MM.1S (cell line): ENCODE measurements around the gene CCSER1.

Source experiments
- DNase-seq: peaks from one replicate; pipeline ENCODE4 v3.0.0-alpha.2; 2015
- H2AFZ ChIP-seq: fragments of 300-600 bp; sonication (generic); 2 replicates; pipeline ENCODE4 v1.6.0; 2016; ENCODE audit warnings: antibody characterized with exemption, low read length
- H3F3A ChIP-seq: fragments of 300-600 bp; sonication (generic); 2 replicates; pipeline ENCODE4 v1.6.1; 2016; ENCODE audit warnings: mild to moderate bottlenecking, antibody characterized with exemption, low read length, moderate library complexity, mixed read lengths; ENCODE audit not compliant: insufficient read depth
- H3K27ac ChIP-seq: fragments of 300-600 bp; sonication (generic); 2 replicates; pipeline ENCODE4 v1.5.1; 2016; ENCODE audit warnings: mild to moderate bottlenecking, low read length
- H3K27me3 ChIP-seq: fragments of 300-600 bp; sonication (generic); replicated peaks from 2 replicates; pipeline ENCODE4 v1.6.0; 2016; ENCODE audit warnings: low read length; ENCODE audit not compliant: insufficient read depth
- H3K36me3 ChIP-seq: fragments of 300-600 bp; sonication (generic); replicated peaks from 2 replicates; pipeline ENCODE4 v1.6.1; 2016; ENCODE audit warnings: mild to moderate bottlenecking, low read length, mixed read lengths; ENCODE audit not compliant: insufficient read depth
- H3K4me1 ChIP-seq: fragments of 300-600 bp; sonication (generic); 2 replicates; pipeline ENCODE4 v1.6.1; 2016; ENCODE audit warnings: low read length, mixed read lengths
- H3K4me2 ChIP-seq: fragments of 300-600 bp; sonication (generic); 2 replicates; pipeline ENCODE4 v1.6.0; 2016; ENCODE audit warnings: low read depth, low read length
- H3K4me3 ChIP-seq: fragments of 300-600 bp; sonication (generic); 2 replicates; pipeline ENCODE4 v1.5.1; 2016; ENCODE audit warnings: low read length, mixed read lengths
- H3K79me2 ChIP-seq: fragments of 300-600 bp; sonication (generic); 2 replicates; pipeline ENCODE4 v1.6.1; 2016; ENCODE audit warnings: mixed run types, low read length, mixed read lengths
- H3K9ac ChIP-seq: fragments of 300-600 bp; sonication (generic); 2 replicates; pipeline ENCODE4 v1.6.1; 2016; ENCODE audit warnings: low read length, mixed read lengths
- H3K9me2 ChIP-seq: fragments of 300-600 bp; sonication (generic); replicated peaks from 2 replicates; pipeline ENCODE4 v1.6.1; 2016; ENCODE audit warnings: mild to moderate bottlenecking, low read length, mixed read lengths; ENCODE audit not compliant: insufficient read depth
- H3K9me3 ChIP-seq: fragments of 300-600 bp; sonication (generic); replicated peaks from 2 replicates; pipeline ENCODE4 v1.6.1; 2016; ENCODE audit warnings: mild to moderate bottlenecking, low read length, mixed read lengths; ENCODE audit not compliant: insufficient read depth
- H4K20me1 ChIP-seq: fragments of 300-600 bp; sonication (generic); 2 replicates; pipeline ENCODE4 v1.6.1; 2016; ENCODE audit warnings: mild to moderate bottlenecking, low read length, moderate library complexity, mixed read lengths; ENCODE audit not compliant: insufficient read depth
- CTCF ChIP-seq: fragments of 300-600 bp; sonication (generic); IDR thresholded peaks from 2 replicates; pipeline ENCODE4 v1.5.1; 2016; ENCODE audit warnings: antibody characterized with exemption, low read length, mixed read lengths
- EZH2 ChIP-seq: fragments of 300-600 bp; sonication (generic); optimal IDR thresholded peaks from 2 replicates; pipeline ENCODE3; 2017; ENCODE audit warnings: low read depth, mild to moderate bottlenecking, antibody characterized with exemption, low read length, mixed read lengths
- EZH2phosphoT487 ChIP-seq: fragments of 300-600 bp; sonication (generic); IDR thresholded peaks from 2 replicates; pipeline ENCODE4 v1.6.1; 2018; ENCODE audit warnings: antibody characterized with exemption, low read length

The CCSER1 gene

GRCh38 chr4:90226734-90227133, 99.5 kb downstream of the CCSER1 start:
- Histone ChIP-seq H3K4me2 (no peak overlapping the region), H3K36me3 (no peaks in the 10 kb centered on the region), H4K20me1 (no peaks in the 10 kb centered on the region), H3K27me3 (no peaks in the 10 kb centered on the region), H3K27ac (no peak overlapping the region), H3K4me1 (no peaks in the 10 kb centered on the region), H3K9ac (no peak overlapping the region), H3K9me3 (no peaks in the 10 kb centered on the region), H2AFZ (no peak overlapping the region), H3K9me2 (no peaks in the 10 kb centered on the region), H3K4me3 (no peak overlapping the region), H3K79me2 (no peaks in the 10 kb centered on the region), H3F3A (no peaks in the 10 kb centered on the region)
- no peak for DNase-seq
- TF ChIP-seq EZH2phosphoT487 = no peak

GRCh38 chr4:90227177-90227576, 100.0 kb downstream of the CCSER1 start:
- no peak for DNase-seq
- Histone ChIP-seq H3K27ac (no peak overlapping the region), H3F3A (no peaks in the 10 kb centered on the region), H3K9ac (no peak overlapping the region), H3K9me2 (no peaks in the 10 kb centered on the region), H3K4me3 (no peak overlapping the region), H3K4me1 (no peaks in the 10 kb centered on the region), H3K4me2 (no peak overlapping the region), H2AFZ (no peak overlapping the region), H3K27me3 (no peaks in the 10 kb centered on the region), H3K9me3 (no peaks in the 10 kb centered on the region), H3K36me3 (no peaks in the 10 kb centered on the region), H3K79me2 (no peaks in the 10 kb centered on the region), H4K20me1 (no peaks in the 10 kb centered on the region)
- TF ChIP-seq EZH2 (no peak), EZH2phosphoT487 (no peak), CTCF (no peak)

- no peaks in the 10 kb centered on the region for H3K27me3 ChIP-seq
- H3K9me2 ChIP-seq = no peaks in the 10 kb centered on the region
- no peak overlapping the region for H3K9ac ChIP-seq
- no peaks in the 10 kb centered on the region for H3F3A ChIP-seq
- no peak overlapping the region for H2AFZ ChIP-seq
- H3K9me3 ChIP-seq = no peaks in the 10 kb centered on the region
- no peak overlapping the region for H3K4me3 ChIP-seq
- H3K27ac ChIP-seq = no peak overlapping the region
- no peak for DNase-seq
- no peaks in the 10 kb centered on the region for H4K20me1 ChIP-seq
- H3K4me2 ChIP-seq = no peak overlapping the region
- no peaks in the 10 kb centered on the region for H3K36me3 ChIP-seq
- TF ChIP-seq CTCF = no peak
- no peak for TF ChIP-seq EZH2phosphoT487
- TF ChIP-seq EZH2 = no peak
- H3K79me2 ChIP-seq = no peaks in the 10 kb centered on the region
- H3K4me1 ChIP-seq = no peaks in the 10 kb centered on the region
These were observed 107.8 kb downstream of the CCSER1 start for GRCh38 chr4:90234916-90235547.

- Histone ChIP-seq H4K20me1 (no peaks in the 10 kb centered on the region), H2AFZ (no peak overlapping the region), H3K9ac (no peak overlapping the region), H3K27me3 (no peaks in the 10 kb centered on the region), H3K4me2 (no peak overlapping the region), H3K36me3 (no peaks in the 10 kb centered on the region), H3K27ac (no peak overlapping the region), H3K79me2 (no peaks in the 10 kb centered on the region), H3K9me3 (no peaks in the 10 kb centered on the region), H3K4me3 (no peak overlapping the region), H3F3A (no peaks in the 10 kb centered on the region), H3K4me1 (no peaks in the 10 kb centered on the region), H3K9me2 (no peaks in the 10 kb centered on the region)
- DNase-seq = no peak
- TF ChIP-seq CTCF (no peak), EZH2phosphoT487 (no peak), EZH2 (no peak)
These were observed 110.7 kb downstream of the CCSER1 start for GRCh38 chr4:90237751-90238530.
